ENCODE data around the gene ANO4.
"Not testable (repeated sequence)": the region's sequence is repeated elsewhere in the genome, so short reads cannot be mapped to it uniquely, and the experiment has no call there.

ANO4 gene

GRCh38 chr12:100954118-100954517, 159.5 kb downstream of the ANO4 start:
- no peak for DNase-seq

- DNase-seq = peak; percentile 18
Measured at GRCh38 chr12:100955139-100955538, 160.6 kb downstream of the ANO4 start.

- no peak for DNase-seq
Measured at GRCh38 chr12:100956311-100956852, 161.8 kb downstream of the ANO4 start.

- no peak for DNase-seq
Measured at GRCh38 chr12:100959481-100959880, 164.9 kb downstream of the ANO4 start.

GRCh38 chr12:100962086-100962712, 167.6 kb downstream of the ANO4 start:
- DNase-seq = no peak

- DNase-seq = no peak
Measured at GRCh38 chr12:100963381-100963780, 168.8 kb downstream of the ANO4 start.

GRCh38 chr12:100964028-100964427, 169.5 kb downstream of the ANO4 start:
- DNase-seq = no peak

- DNase-seq = no peak
Measured at GRCh38 chr12:100967189-100967588, 172.6 kb downstream of the ANO4 start.

- no peak for DNase-seq
Measured at GRCh38 chr12:100970894-100971293, 176.3 kb downstream of the ANO4 start.

GRCh38 chr12:100972121-100972520, 177.5 kb downstream of the ANO4 start:
- no peak for DNase-seq

GRCh38 chr12:100974341-100974740, 179.8 kb downstream of the ANO4 start:
- no peak for DNase-seq

- no peak for DNase-seq
Measured at GRCh38 chr12:100974747-100975146, 180.2 kb downstream of the ANO4 start.

GRCh38 chr12:100976735-100977134, 182.2 kb downstream of the ANO4 start:
- DNase-seq = no peak

GRCh38 chr12:100980856-100981255, 186.3 kb downstream of the ANO4 start:
- no peak for DNase-seq

- DNase-seq = no peak
Measured at GRCh38 chr12:100982511-100983183, 188.1 kb downstream of the ANO4 start.

- DNase-seq = no peak
Measured at GRCh38 chr12:100984796-100985195, 190.2 kb downstream of the ANO4 start.

- no peak for DNase-seq
Measured at GRCh38 chr12:100986595-100987547, 192.3 kb downstream of the ANO4 start.

GRCh38 chr12:100987552-100988521, 193.3 kb downstream of the ANO4 start:
- peak; percentile 10 for DNase-seq

- DNase-seq = not testable (repeated sequence)
Measured at GRCh38 chr12:100989509-100989908, 194.9 kb downstream of the ANO4 start.

GRCh38 chr12:100991102-100991501, 196.5 kb downstream of the ANO4 start:
- no peak for DNase-seq

GRCh38 chr12:100992194-100992593, 197.6 kb downstream of the ANO4 start:
- DNase-seq = no peak

- DNase-seq = no peak
Measured at GRCh38 chr12:100993916-100994450, 199.4 kb downstream of the ANO4 start.
